ENCODE data around the gene AP2A2. TPM values are rescaled to one million over a fixed set of nuclear protein-coding genes. Genes with fewer than 3 reads are reported as not detected.

AP2A2 gene
- total RNA-seq, 2 experiments from 2014 or later = 45.9 to 46.6 TPM

GRCh38 chr11:985406-985805, 59.7 kb downstream of the AP2A2 start:
- no peak for ATAC-seq (ENCODE audit: poor library complexity)

GRCh38 chr11:985848-986247, 60.2 kb downstream of the AP2A2 start:
- no peaks in the 10 kb centered on the region for H3K27me3 ChIP-seq (ENCODE audit: control insufficient read depth in 1 of 2, insufficient read depth in 2 of 2, low read length in 2 of 2)
- peaks cover 76% of the 10 kb centered on the region for H3K36me3 ChIP-seq (ENCODE audit: insufficient read depth, low read length)
- no peak for TF ChIP-seq CTCF (IDR thresholded peaks at IDR 0.05)
- no peak overlapping the region for H3K27ac ChIP-seq (ENCODE audit: low read depth in 1 of 2, low read length in 2 of 2)
- no peak overlapping the region for H3K4me3 Mint-ChIP-seq
- no peak for ATAC-seq (ENCODE audit: poor library complexity)
- H3K27ac Mint-ChIP-seq = no peak overlapping the region
- no peaks in the 10 kb centered on the region for H3K9me3 Mint-ChIP-seq
- H3K36me3 Mint-ChIP-seq (ENCODE audit: low read depth) = peaks cover 73% of the 10 kb centered on the region
- no peaks in the 10 kb centered on the region for H3K9me3 ChIP-seq (ENCODE audit: control insufficient read depth in 1 of 2, insufficient read depth in 1 of 2, low read length in 2 of 2)
- H3K4me3 ChIP-seq (ENCODE audit: low read length) = no peak overlapping the region
- ChIA-PET CTCF (no interaction called here), POLR2A (no interaction called here)
- intact Hi-C loops (cut with DNase I, micrococcal nuclease) = no loop called here
- no peaks in the 10 kb centered on the region for H3K27me3 Mint-ChIP-seq
- H3K4me1 ChIP-seq (ENCODE audit: insufficient read depth, low read length) = no peaks in the 10 kb centered on the region
- no peaks in the 10 kb centered on the region for H3K4me1 Mint-ChIP-seq (ENCODE audit: low read depth)
- DNase-seq = no peak

More at GRCh38 chr11:985406-985805, 59.7 kb downstream of the AP2A2 start:
- no peaks in the 10 kb centered on the region for H3K4me1 Mint-ChIP-seq (ENCODE audit: low read depth)
- intact Hi-C loops (cut with DNase I, micrococcal nuclease) = no loop called here
- ChIA-PET POLR2A (no interaction called here), CTCF (no interaction called here)
- no peak for TF ChIP-seq CTCF (IDR thresholded peaks at IDR 0.05)
- no peaks in the 10 kb centered on the region for H3K9me3 ChIP-seq (ENCODE audit: control insufficient read depth in 1 of 2, insufficient read depth in 1 of 2, low read length in 2 of 2)
- no peak overlapping the region for H3K4me3 Mint-ChIP-seq
- H3K36me3 ChIP-seq (ENCODE audit: insufficient read depth, low read length) = peaks cover 75% of the 10 kb centered on the region
- peaks cover 78% of the 10 kb centered on the region for H3K36me3 Mint-ChIP-seq (ENCODE audit: low read depth)
- no peak overlapping the region for H3K4me3 ChIP-seq (ENCODE audit: low read length)
- no peaks in the 10 kb centered on the region for H3K27me3 Mint-ChIP-seq
- no peak overlapping the region for H3K27ac Mint-ChIP-seq
- H3K4me1 ChIP-seq (ENCODE audit: insufficient read depth, low read length) = no peaks in the 10 kb centered on the region
- no peaks in the 10 kb centered on the region for H3K27me3 ChIP-seq (ENCODE audit: control insufficient read depth in 1 of 2, insufficient read depth in 2 of 2, low read length in 2 of 2)
- no peak for DNase-seq
- no peak overlapping the region for H3K27ac ChIP-seq (ENCODE audit: low read depth in 1 of 2, low read length in 2 of 2)
- H3K9me3 Mint-ChIP-seq = no peaks in the 10 kb centered on the region

GRCh38 chr11:986270-986951, 60.7 kb downstream of the AP2A2 start:
- no peak for ATAC-seq (ENCODE audit: poor library complexity)
- intact Hi-C loops (cut with DNase I, micrococcal nuclease) = no loop called here
- TF ChIP-seq CTCF (IDR thresholded peaks at IDR 0.05) = no peak
- H3K27me3 ChIP-seq (ENCODE audit: control insufficient read depth in 1 of 2, insufficient read depth in 2 of 2, low read length in 2 of 2) = no peaks in the 10 kb centered on the region
- no peaks in the 10 kb centered on the region for H3K9me3 Mint-ChIP-seq
- H3K4me1 Mint-ChIP-seq (ENCODE audit: low read depth) = no peaks in the 10 kb centered on the region
- ChIA-PET CTCF (no interaction called here), POLR2A (no interaction called here)
- no peak for DNase-seq
- no peak overlapping the region for H3K27ac ChIP-seq (ENCODE audit: low read depth in 1 of 2, low read length in 2 of 2)
- H3K9me3 ChIP-seq (ENCODE audit: control insufficient read depth in 1 of 2, insufficient read depth in 1 of 2, low read length in 2 of 2) = no peaks in the 10 kb centered on the region
- H3K36me3 ChIP-seq (ENCODE audit: insufficient read depth, low read length) = peaks cover 80% of the 10 kb centered on the region
- peaks cover 73% of the 10 kb centered on the region for H3K36me3 Mint-ChIP-seq (ENCODE audit: low read depth)
- H3K27me3 Mint-ChIP-seq = no peaks in the 10 kb centered on the region
- no peak overlapping the region for H3K27ac Mint-ChIP-seq
- no peak overlapping the region for H3K4me3 Mint-ChIP-seq
- H3K4me3 ChIP-seq (ENCODE audit: low read length) = no peak overlapping the region
- H3K4me1 ChIP-seq (ENCODE audit: insufficient read depth, low read length) = no peaks in the 10 kb centered on the region

Data from CD4-positive, alpha-beta T cell (primary cell).